ENCODE measurements around the gene OPN1MW. TPM values are rescaled to one million over a fixed set of nuclear protein-coding genes. Genes with fewer than 3 reads are reported as not detected.
"Not testable (repeated sequence)": the region's sequence is repeated elsewhere in the genome, so short reads cannot be mapped to it uniquely, and the experiment has no call there.

The OPN1MW gene
- not detected for total RNA-seq

DNA sequence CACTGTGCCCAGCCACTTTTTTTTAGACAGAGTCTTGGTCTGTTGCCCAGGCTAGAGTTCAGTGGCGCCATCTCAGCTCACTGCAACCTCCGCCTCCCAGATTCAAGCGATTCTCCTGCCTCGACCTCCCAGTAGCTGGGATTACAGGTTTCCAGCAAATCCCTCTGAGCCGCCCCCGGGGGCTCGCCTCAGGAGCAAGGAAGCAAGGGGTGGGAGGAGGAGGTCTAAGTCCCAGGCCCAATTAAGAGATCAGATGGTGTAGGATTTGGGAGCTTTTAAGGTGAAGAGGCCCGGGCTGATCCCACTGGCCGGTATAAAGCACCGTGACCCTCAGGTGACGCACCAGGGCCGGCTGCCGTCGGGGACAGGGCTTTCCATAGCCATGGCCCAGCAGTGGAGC lies at the start of gene OPN1MW:
OPN1MW (plus strand) TSS at position 301 of the 400 bp plus-strand sequence; CDS start at position 383, 82 bp downstream.
- intact Hi-C loops (cut with DNase I); DNase-seq (ENCODE audit: low spot score); ATAC-seq: not testable (repeated sequence)

DNA sequence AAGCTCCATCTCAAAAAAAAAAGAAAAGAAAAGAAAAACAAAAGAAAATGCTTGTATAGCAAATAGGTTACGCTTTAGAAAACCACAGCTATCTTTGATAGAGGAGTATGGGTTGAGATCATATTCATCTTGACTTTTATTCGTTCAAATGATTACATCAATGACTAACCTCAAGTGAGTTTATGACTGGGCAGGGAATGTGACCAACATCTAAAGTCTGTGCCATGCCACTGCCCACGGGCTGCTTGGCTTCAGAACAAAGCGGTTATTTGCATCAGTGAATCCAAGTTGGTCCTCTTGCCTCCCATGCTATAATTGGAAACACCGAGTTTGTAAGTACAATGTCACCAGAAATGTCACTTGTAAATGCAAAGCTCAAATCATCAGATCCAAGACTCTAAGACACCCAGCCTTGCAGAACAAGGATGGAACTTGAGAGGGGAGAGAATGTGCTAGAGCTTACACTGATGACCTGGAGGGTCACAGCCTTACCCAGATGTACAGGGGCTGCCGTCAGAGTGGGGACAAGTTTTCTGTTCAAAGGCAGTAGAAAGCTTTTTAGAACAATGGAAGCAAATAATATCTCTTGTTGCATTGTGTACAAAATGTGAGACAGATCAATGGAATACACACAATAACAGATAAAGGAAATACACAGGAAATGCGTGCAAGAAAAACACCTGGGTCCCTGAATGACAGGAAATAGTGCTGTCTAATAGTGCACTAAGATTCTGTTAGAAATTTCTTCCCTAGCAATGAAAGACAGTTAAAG lies 46.8 kb upstream of the OPN1MW start:
- intact Hi-C loops (cut with DNase I) = no loop called here
- DNase-seq (ENCODE audit: low spot score) (no peak), ATAC-seq (no peak)

DNA sequence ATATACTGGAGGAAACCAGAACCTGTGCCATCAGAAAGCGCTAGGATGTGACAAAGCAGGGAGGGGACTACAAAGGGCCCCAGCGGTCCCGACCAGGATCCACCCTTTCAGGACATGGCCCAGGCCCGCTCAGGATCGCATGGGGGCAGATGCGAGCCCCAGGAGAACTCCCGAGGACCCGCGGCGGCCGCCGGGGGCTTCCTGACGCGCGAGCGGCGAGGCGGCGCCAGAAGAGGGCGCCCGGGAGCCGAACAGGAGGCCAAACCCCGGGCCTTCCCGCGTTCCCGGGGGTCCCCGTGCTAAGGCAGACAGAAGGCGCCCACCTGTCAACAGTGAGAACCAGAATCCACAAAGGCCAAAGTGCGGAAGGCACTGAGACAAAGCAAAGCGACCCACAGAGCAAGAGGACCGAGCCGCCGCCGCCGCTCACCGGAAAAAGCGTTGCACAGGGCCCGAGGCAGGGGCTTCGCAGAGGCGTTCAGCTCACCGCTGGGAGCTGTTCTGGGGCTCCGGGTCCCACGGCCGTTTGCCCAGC lies 45.7 kb upstream of the OPN1MW start:
- ATAC-seq (peak; percentile 74), DNase-seq (ENCODE audit: low spot score) (peak; percentile 74)
- intact Hi-C loops (cut with DNase I) = no loop called here

DNA sequence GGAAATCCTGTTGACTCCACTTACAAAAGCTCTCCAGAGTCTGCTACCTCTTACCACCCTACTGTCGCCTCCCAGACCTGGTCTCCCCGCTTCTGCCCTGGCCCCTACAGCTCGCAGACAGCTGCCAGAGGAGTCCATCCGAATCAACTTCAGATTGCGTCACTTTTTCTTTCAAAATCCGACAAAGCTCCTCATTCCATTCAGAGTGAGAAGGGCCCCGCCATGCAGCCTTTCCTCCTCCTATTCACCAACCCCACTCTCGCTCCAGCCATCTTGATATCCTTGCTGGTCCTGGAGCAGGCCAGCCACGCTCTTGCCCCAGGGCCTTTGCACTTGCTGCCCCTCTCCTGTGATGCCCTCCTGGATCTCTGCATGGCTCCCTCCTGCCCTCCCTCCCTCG lies 43.5 kb upstream of the OPN1MW start:
- DNase-seq (ENCODE audit: low spot score) = peak; percentile 30
- ATAC-seq = no peak
- intact Hi-C loops (cut with DNase I) = no loop called here

DNA sequence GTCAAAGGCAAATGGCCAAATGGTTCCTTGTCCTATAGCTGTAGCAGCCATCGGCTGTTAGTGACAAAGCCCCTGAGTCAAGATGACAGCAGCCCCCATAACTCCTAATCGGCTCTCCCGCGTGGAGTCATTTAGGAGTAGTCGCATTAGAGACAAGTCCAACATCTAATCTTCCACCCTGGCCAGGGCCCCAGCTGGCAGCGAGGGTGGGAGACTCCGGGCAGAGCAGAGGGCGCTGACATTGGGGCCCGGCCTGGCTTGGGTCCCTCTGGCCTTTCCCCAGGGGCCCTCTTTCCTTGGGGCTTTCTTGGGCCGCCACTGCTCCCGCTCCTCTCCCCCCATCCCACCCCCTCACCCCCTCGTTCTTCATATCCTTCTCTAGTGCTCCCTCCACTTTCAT lies 42.2 kb upstream of the OPN1MW start:
- no peak for ATAC-seq
- intact Hi-C loops (cut with DNase I) = no loop called here
- DNase-seq (ENCODE audit: low spot score) = peak; percentile 50

DNA sequence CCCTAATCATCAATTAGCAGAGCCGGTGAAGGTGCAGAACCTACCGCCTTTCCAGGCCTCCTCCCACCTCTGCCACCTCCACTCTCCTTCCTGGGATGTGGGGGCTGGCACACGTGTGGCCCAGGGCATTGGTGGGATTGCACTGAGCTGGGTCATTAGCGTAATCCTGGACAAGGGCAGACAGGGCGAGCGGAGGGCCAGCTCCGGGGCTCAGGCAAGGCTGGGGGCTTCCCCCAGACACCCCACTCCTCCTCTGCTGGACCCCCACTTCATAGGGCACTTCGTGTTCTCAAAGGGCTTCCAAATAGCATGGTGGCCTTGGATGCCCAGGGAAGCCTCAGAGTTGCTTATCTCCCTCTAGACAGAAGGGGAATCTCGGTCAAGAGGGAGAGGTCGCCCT lies 41.7 kb upstream of the OPN1MW start:
- intact Hi-C loops (cut with DNase I) = no loop called here
- ATAC-seq (no peak), DNase-seq (ENCODE audit: low spot score) (peak; percentile 51)

DNA sequence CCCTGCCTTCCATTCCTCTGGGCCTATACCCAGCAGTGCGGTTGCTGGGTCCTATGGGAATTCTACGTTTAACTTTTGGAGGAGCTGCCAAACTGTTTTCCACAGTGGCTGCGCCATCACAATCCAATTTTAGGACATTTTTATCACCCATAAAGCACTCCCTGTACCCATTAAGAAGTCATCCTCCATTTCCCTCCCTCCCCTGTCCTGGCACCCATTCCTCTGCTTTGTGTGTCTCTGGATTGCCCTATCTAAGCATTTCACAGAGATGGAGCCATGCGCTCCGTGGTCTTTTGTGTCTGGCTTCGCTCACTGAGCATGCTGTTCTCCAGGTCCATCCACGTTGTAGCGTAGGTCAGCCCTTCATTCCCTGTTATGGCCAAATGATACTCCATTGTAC lies 40.0 kb upstream of the OPN1MW start:
- DNase-seq (ENCODE audit: low spot score) = peak; percentile 15
- intact Hi-C loops (cut with DNase I) = no loop called here
- ATAC-seq = no peak

DNA sequence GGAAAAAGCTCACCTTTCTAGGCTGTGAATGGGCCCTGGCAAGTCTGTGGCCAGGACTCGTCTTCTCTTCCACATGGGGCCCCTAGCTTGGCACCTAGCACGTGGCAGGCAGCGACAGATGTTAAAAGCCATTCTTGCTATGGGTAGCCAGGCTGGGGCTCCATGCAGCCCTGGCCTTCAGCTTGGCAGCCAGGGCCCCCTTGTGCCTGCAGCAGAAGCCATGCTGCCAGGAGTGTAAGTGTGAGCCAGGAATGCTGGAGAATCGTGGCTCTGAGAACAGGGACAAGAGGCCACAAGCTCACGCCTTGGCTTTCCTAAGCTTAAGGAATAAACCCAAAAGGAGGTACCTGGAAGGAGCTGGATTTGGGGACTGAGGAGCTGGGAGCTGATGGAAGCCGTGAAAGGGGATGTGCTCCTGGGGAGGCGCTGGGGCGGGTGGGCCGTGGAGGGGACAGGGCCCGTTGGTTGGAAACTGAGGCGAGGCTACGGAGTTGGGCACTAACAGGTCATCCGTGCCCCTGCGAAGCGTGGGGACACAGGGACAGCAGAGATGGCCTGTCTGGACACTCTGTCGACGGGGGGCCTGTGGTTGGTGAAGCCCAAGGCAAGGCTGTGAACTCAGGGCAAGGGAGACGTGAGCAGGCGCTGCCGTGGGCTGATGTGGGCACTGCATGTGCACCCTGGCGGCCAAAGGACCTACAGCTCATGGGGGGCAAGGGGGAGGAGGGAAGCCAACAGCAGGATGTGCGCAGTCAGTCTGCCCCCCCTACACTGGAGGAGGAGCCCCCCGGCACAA lies 39.2 kb upstream of the OPN1MW start:
- ATAC-seq (no peak), DNase-seq (ENCODE audit: low spot score) (peak; percentile 25)
- intact Hi-C loops (cut with DNase I) = no loop called here

DNA sequence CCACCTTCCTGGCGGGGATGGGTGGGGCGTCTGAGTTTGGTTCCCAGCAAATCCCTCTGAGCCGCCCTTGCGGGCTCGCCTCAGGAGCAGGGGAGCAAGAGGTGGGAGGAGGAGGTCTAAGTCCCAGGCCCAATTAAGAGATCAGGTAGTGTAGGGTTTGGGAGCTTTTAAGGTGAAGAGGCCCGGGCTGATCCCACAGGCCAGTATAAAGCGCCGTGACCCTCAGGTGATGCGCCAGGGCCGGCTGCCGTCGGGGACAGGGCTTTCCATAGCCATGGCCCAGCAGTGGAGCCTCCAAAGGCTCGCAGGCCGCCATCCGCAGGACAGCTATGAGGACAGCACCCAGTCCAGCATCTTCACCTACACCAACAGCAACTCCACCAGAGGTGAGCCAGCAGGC lies 38.4 kb upstream of the OPN1MW start, which contains the start of gene OPN1LW:
OPN1LW (plus strand) TSS at position 234 of the 400 bp plus-strand sequence; CDS start at position 275, 41 bp downstream.
- ATAC-seq; DNase-seq (ENCODE audit: low spot score); intact Hi-C loops (cut with DNase I): not testable (repeated sequence)

DNA sequence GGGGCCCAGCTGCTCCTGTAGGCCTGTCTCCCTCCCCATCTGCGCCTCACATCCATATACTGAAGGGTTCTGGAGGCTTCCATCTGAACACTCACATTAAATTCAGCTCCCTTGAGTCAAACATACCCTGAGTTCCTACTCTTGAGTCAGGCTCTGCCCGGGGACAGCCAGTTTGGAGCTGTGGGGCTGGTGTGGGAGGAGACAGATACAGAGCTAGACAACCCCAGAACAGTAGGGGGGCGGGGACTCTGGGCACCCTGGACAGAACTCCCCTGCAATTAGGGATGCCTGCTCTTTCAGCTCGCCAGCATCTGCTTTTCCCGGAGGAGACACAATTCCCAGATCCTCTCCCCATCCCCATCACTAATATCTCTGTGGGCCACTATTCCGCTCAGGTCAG lies 31.4 kb upstream of the OPN1MW start:
- ATAC-seq; DNase-seq (ENCODE audit: low spot score); intact Hi-C loops (cut with DNase I): not testable (repeated sequence)

DNA sequence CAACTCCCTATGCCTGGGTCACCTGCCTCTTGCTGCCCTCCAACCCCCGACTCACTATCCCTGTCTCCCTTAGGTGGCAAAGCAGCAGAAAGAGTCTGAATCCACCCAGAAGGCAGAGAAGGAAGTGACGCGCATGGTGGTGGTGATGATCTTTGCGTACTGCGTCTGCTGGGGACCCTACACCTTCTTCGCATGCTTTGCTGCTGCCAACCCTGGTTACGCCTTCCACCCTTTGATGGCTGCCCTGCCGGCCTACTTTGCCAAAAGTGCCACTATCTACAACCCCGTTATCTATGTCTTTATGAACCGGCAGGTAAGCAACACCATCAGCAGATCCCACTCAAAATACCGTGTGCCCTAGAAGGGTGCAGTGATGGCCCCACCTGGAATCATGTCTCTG lies 26.2 kb upstream of the OPN1MW start:
- intact Hi-C loops (cut with DNase I); ATAC-seq: not testable (repeated sequence)
- DNase-seq (ENCODE audit: low spot score) = peak; percentile 6

DNA sequence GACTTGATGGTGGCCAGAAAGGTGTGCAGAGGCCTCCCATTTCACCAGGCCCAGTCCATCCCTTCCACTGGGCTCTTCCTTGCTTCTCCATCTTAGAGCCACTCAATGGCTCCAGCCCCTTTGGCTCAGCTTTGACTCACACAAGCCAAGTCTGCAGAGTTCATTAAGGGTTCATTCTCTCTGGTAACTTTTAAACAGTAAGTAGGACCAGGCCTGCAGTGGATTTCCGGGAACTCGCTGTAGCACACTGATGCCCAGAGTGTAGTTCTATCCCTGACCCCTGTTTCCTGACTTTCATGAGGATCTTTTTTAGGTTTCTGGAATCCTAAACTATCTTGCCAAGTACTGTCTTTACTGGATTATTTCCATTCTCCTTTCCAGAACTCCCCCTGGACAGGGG lies 25.2 kb upstream of the OPN1MW start:
- intact Hi-C loops (cut with DNase I); DNase-seq (ENCODE audit: low spot score): not testable (repeated sequence)
- peak; percentile 90 for ATAC-seq

DNA sequence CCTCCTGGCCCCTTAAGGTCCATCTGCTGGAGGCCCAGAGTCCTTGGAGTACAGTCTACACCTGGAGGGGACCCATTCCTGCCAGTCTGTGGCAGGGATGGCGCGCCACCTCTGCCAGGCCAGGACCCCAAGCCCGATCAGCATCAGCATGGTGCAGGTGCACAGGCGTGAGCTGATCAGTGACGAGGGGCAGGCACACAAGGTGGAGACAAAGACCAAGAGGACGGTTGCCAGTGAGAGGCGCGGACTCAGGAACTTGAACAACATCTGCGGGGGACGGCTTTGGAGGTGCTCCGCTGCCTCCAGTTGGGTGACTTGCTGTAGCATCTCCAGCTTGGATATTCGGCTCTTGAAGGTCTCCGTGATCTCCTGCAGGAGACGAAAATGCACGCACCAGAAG lies 23.1 kb upstream of the OPN1MW start:
- DNase-seq (ENCODE audit: low spot score); intact Hi-C loops (cut with DNase I); ATAC-seq: not testable (repeated sequence)

DNA sequence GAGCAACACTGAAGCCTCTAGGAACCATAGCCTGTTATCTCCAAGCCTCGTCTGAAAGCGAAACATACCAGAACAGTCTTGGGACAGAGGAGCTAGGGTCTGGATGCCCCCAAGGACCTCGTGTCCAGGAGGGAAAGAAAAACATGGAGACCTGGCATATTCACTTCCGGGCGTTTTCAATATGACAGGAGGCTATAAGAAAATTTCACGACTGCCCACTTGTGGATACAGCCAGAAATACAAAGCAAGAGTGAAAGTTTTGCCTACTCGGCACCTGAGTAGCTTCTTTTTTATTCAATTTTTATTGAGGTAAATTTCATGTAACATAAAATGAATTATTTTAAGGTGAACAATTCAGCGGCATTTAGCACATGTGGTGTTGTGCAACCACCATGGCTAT lies 17.5 kb upstream of the OPN1MW start:
- ATAC-seq; intact Hi-C loops (cut with DNase I); DNase-seq (ENCODE audit: low spot score): not testable (repeated sequence)

DNA sequence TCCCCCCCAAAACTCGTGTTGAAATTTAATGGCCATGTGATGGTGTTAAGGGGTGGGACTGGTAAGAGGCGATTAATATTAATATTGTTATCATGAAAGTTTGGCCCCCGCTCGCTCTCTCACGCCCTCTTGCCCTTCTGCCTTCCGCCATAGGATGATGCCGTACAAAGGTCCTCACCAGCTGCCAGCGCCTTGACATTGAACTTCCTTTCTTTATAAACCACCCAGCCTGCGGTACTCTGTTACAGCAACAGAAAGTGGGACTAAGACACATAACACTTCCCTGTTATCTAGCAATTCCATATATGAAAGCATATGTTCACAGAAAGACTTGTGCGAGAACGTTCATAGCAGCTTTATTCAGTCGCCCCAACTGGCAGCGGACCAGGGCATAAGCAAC lies 14.0 kb upstream of the OPN1MW start:
- intact Hi-C loops (cut with DNase I); ATAC-seq; DNase-seq (ENCODE audit: low spot score): not testable (repeated sequence)

DNA sequence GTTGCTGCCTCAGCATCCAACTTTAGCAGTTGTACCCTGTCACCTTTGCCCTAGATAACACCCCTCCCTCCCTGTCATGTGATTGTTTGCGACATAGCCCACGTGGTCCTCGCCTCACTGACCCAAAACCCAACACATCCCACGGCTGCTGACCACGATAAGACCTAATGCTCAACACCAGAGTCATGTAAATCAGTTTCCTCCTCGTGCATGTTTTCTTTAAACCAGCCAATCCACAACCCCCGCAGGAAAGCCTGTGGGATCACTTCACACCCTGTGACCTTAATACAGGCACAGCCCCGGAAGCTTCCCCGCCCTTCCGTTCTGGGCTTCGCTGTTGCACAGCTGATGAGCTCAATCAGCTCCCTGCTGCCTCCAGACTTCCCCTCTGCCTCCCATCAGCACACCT lies 9.9 kb upstream of the OPN1MW start:
- intact Hi-C loops (cut with DNase I); DNase-seq (ENCODE audit: low spot score): not testable (repeated sequence)
- peak; percentile 92 for ATAC-seq

DNA sequence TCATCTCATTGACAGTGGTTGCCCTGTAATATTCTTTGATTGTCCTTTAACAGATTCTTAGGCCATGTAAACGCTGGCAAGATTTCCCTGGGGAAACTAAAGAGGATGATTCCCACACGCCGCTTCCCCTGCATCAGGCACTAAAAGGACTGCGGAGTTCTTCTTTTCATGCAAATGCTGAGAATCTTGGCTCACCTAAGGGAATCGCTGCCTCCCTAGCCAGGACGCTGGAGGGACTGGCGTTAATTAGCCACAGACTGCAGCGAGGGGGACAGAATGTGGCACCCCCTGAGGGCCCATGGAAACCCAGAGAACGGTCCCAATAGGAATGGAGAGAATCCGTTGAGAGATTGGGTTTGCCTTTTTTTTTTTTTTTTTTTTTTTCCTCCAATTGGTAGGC lies 8.0 kb upstream of the OPN1MW start:
- DNase-seq (ENCODE audit: low spot score); intact Hi-C loops (cut with DNase I); ATAC-seq: not testable (repeated sequence)

DNA sequence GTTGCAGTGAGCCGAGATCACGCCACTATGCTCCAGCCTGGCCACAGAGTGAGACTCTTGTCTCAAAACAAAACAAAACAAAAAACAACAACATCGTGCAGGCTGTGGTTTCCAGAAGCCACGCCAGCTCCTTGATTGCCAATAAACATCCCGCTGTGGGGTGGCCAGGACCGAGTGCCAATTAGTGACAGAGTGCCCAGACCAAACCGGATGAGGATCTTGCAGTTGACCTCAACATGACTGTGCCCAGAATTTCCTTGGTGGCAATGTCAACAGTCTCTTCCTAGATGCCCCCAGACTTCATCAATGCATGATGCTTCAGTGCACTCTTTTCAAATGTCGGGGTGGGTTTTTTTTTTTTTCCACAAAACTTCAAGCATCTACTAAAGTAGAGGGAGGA lies 1.4 kb downstream of the OPN1MW start:
- ATAC-seq; DNase-seq (ENCODE audit: low spot score); intact Hi-C loops (cut with DNase I): not testable (repeated sequence)

DNA sequence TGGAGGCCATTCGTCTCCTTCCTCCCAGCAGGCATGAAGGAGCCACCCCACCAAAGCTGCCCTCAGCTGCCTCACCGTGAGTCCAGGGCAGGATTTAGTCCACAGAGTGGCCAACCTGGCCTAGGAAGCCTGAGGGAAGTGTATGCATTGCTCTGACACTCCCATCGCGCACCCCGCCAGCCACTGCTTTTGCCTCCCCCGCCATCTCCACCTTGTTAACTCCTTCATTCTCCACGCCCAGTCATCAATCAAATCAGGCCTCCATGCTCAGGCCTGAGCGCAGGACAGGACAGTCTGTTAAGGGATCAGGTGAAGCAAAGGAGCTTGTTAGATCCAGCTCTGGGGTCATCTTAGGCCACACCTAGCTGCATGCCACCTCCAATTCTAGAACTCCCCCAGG lies 10.4 kb downstream of the OPN1MW start:
- DNase-seq (ENCODE audit: low spot score); intact Hi-C loops (cut with DNase I); ATAC-seq: not testable (repeated sequence)
